IMR-90 (cell line): Measurements from ENCODE around the gene KCNIP1. TPM values are rescaled to one million over a fixed set of nuclear protein-coding genes. Genes with fewer than 3 reads are reported as not detected.

Source experiments
- ATAC-seq: fragments of 200-7000 bp; cut with Tn5 transposase; 2 replicates; pipeline ENCODE4 v1.9.1; 2020; ENCODE audit warnings: low read depth, mild to moderate bottlenecking, moderate library complexity
- BruUV-seq: library from RNA; stranded (reverse); fragments of 400-500 nt; replicated peaks from 2 replicates; lab custom pipeline; 2021; lab: Mats Ljungman, UMichigan
- CTCF ChIA-PET: fragments of 300-600 bp; formaldehyde crosslinking; extraction: SDS; loops from one replicate; lab custom pipeline; 2021; ENCODE audit warnings: antibody characterized with exemption; lab: Yijun Ruan, JAX
- POLR2A ChIA-PET: fragments of 300-600 bp; sonication (Branson Sonifier 250); formaldehyde crosslinking; loops from one replicate; lab custom pipeline; 2022; ENCODE audit warnings: antibody characterized with exemption; ENCODE audit not compliant: unreplicated experiment; lab: Charles Lee
- DNase-seq: peaks from one replicate; pipeline ENCODE4 v3.0.0; 2013
- H2AFZ ChIP-seq: replicated peaks from 2 replicates; pipeline ENCODE3; 2013; ENCODE audit warnings: low read length, mild to moderate bottlenecking; ENCODE audit not compliant: poor library complexity
- H2AK5ac ChIP-seq: 2 replicates; pipeline ENCODE4 v1.6.1; 2013; ENCODE audit warnings: low read depth, low read length, inconsistent platforms
- H2AK9ac ChIP-seq: replicated peaks from 2 replicates; pipeline ENCODE3; 2013; ENCODE audit warnings: mild to moderate bottlenecking, low read depth, low read length, moderate library complexity; ENCODE audit not compliant: poor library complexity
- H2BK120ac ChIP-seq: 2 replicates; pipeline ENCODE4 v1.6.1; 2013; ENCODE audit warnings: low read depth, low read length, inconsistent platforms
- H2BK15ac ChIP-seq: 3 replicates; pipeline ENCODE4 v1.6.1; 2013; ENCODE audit warnings: low read depth, low read length, inconsistent platforms
- H2BK20ac ChIP-seq: 2 replicates; pipeline ENCODE4 v1.6.1; 2013; ENCODE audit warnings: low read depth, mild to moderate bottlenecking, inconsistent platforms, low read length, moderate library complexity
- H2BK5ac ChIP-seq: 2 replicates; pipeline ENCODE4 v1.6.1; 2013; ENCODE audit warnings: mild to moderate bottlenecking, low read depth, low read length, inconsistent platforms; ENCODE audit not compliant: poor library complexity, severe bottlenecking
- H3K14ac ChIP-seq: replicated peaks from 2 replicates; pipeline ENCODE4 v1.6.1; 2013; ENCODE audit warnings: low read depth, low read length, inconsistent platforms
- H3K18ac ChIP-seq: 2 replicates; pipeline ENCODE4 v1.6.1; 2013; ENCODE audit warnings: low read depth, low read length, control low read depth
- H3K23ac ChIP-seq: 2 replicates; pipeline ENCODE4 v1.6.1; 2013; ENCODE audit warnings: low read depth, low read length, inconsistent platforms
- H3K27ac ChIP-seq: 2 replicates; pipeline ENCODE4 v1.5.1; 2013; ENCODE audit warnings: mild to moderate bottlenecking, control low read depth, low read length; ENCODE audit not compliant: insufficient read depth
- H3K27me3 ChIP-seq: 2 replicates; pipeline ENCODE4 v1.6.1; 2013; ENCODE audit warnings: low read length; ENCODE audit not compliant: control insufficient read depth, insufficient read depth
- H3K36me3 ChIP-seq: 2 replicates; pipeline ENCODE4 v1.6.1; 2013; ENCODE audit warnings: low read length, mixed read lengths; ENCODE audit not compliant: control insufficient read depth, insufficient read depth
- H3K4ac ChIP-seq: 2 replicates; pipeline ENCODE4 v1.6.1; 2013; ENCODE audit warnings: low read depth, low read length, inconsistent platforms
- H3K4me1 ChIP-seq: 2 replicates; pipeline ENCODE4 v1.6.1; 2013; ENCODE audit warnings: low read length, mixed read lengths; ENCODE audit not compliant: control insufficient read depth, insufficient read depth
- H3K4me2 ChIP-seq: 2 replicates; pipeline ENCODE4 v1.6.1; 2013; ENCODE audit warnings: low read depth, mild to moderate bottlenecking, control low read depth, low read length, moderate library complexity
- H3K4me3 ChIP-seq: 2 replicates; pipeline ENCODE4 v1.5.1; 2013; ENCODE audit warnings: low read depth, mild to moderate bottlenecking, control low read depth, low read length, moderate library complexity; ENCODE audit not compliant: insufficient read depth
- H3K56ac ChIP-seq: 2 replicates; pipeline ENCODE4 v1.6.1; 2013; ENCODE audit warnings: low read length, inconsistent platforms; ENCODE audit not compliant: insufficient read depth; ENCODE audit errors: extremely low read depth
- H3K79me1 ChIP-seq, 2 experiments: 2 replicates each; pipeline ENCODE4 v1.6.1; 2013; ENCODE audit warnings: low read length in 2 of 2, inconsistent platforms in 1 of 2, low read depth in 1 of 2
- H3K9ac ChIP-seq: 2 replicates; pipeline ENCODE4 v1.6.1; 2013; ENCODE audit warnings: low read depth, low read length, control low read depth
- H3K9me1 ChIP-seq: 2 replicates; pipeline ENCODE4 v1.6.1; 2013; ENCODE audit warnings: low read length, inconsistent platforms; ENCODE audit not compliant: insufficient read depth
- H3K9me3 ChIP-seq: 2 replicates; pipeline ENCODE4 v1.6.1; 2013; ENCODE audit warnings: low read length; ENCODE audit not compliant: control insufficient read depth, insufficient read depth
- H4K20me1 ChIP-seq: 2 replicates; pipeline ENCODE4 v1.6.1; 2013; ENCODE audit warnings: low read length, inconsistent platforms; ENCODE audit not compliant: insufficient read depth
- H4K5ac ChIP-seq: 2 replicates; pipeline ENCODE4 v1.6.1; 2013; ENCODE audit warnings: mild to moderate bottlenecking, low read depth, low read length, control low read depth
- H4K8ac ChIP-seq, 2 experiments: 2 replicates each; pipeline ENCODE4 v1.6.1; 2013; ENCODE audit warnings: low read depth in 2 of 2, low read length in 2 of 2, control low read depth in 1 of 2, inconsistent platforms in 1 of 2
- H4K91ac ChIP-seq: 2 replicates; pipeline ENCODE4 v1.6.1; 2013; ENCODE audit warnings: low read depth, low read length, inconsistent platforms; ENCODE audit not compliant: insufficient read depth
- BHLHE40 ChIP-seq: fragments of 150-350 bp; IDR thresholded peaks from 2 replicates; pipeline ENCODE4 v1.6.1; 2016; ENCODE audit warnings: mild to moderate bottlenecking, low read depth, low read length
- CEBPB ChIP-seq: IDR thresholded peaks from 2 replicates; pipeline ENCODE4 v1.6.1; 2012; ENCODE audit warnings: low read depth, low read length, improper control_type of control experiment
- MAFK ChIP-seq: IDR thresholded peaks from 2 replicates; pipeline ENCODE4 v1.6.1; 2012; ENCODE audit warnings: low read depth, low read length, improper control_type of control experiment
- MAZ ChIP-seq: IDR thresholded peaks from 2 replicates; pipeline ENCODE4 v1.6.1; 2012; ENCODE audit warnings: low read depth, mild to moderate bottlenecking, low read length, improper control_type of control experiment, moderate library complexity, borderline replicate concordance
- MXI1 ChIP-seq: IDR thresholded peaks from 2 replicates; pipeline ENCODE4 v1.6.1; 2012; ENCODE audit warnings: low read depth, mild to moderate bottlenecking, low read length, moderate library complexity, borderline replicate concordance
- NFE2L2 ChIP-seq: fragments of 150-350 bp; IDR thresholded peaks from 2 replicates; pipeline ENCODE4 v1.6.1; 2016; ENCODE audit warnings: low read depth, mild to moderate bottlenecking, low read length
- POLR2A ChIP-seq: IDR thresholded peaks from 2 replicates; pipeline ENCODE4 v1.6.1; 2012; ENCODE audit warnings: mild to moderate bottlenecking, low read depth, low read length
- RCOR1 ChIP-seq: IDR thresholded peaks from 2 replicates; pipeline ENCODE4 v1.6.1; 2012; ENCODE audit warnings: mild to moderate bottlenecking, low read length, improper control_type of control experiment; ENCODE audit not compliant: insufficient replicate concordance
- RFX5 ChIP-seq: IDR thresholded peaks from 2 replicates; pipeline ENCODE4 v1.8.0; 2012; ENCODE audit warnings: low read depth, mild to moderate bottlenecking, low read length, moderate library complexity
- SMC3 ChIP-seq: fragments of 150-350 bp; IDR thresholded peaks from 2 replicates; pipeline ENCODE4 v1.6.1; 2016; ENCODE audit warnings: low read depth, mild to moderate bottlenecking, antibody characterized with exemption, low read length, moderate library complexity
- WGBS, 2 experiments: methylation state at CpG; one replicate each; pipeline versions ENCODE4 v1.1.5 to v1.1.7; 2013; ENCODE audit warnings: missing lambda C conversion rate in 2 of 2; ENCODE audit not compliant: insufficient read length in 1 of 2; ENCODE audit errors: extremely low coverage in 2 of 2; 5-methylcytosine and 5-hydroxymethylcytosine counted together
- dilution Hi-C: fragments of 300-500 bp; cut with HindIII; formaldehyde crosslinking; loops from one replicate; pipeline ENCODE4 v1.14.3; 2018; ENCODE audit warnings: low sequenced_read_pairs; ENCODE audit not compliant: unreplicated experiment
- in situ Hi-C: fragments of 300-500 bp; cut with MboI; formaldehyde crosslinking; loops from 3 replicates; pipeline ENCODE4 v1.14.3; 2019; ENCODE audit warnings: low sequenced_read_pairs, inconsistent platforms, mixed read lengths
- intact Hi-C: fragments of 100-400 bp; cut with micrococcal nuclease; formaldehyde crosslinking; loops from 2 replicates; pipeline ENCODE4 v1.10.0; 2022
- polyA plus RNA-seq, 3 experiments: library from polyadenylated mRNA; depleted of rRNA; stranded (reverse); fragments of >200 nt; gene quantifications; 2 replicates each; pipeline ENCODE4 v1.2.3, GENCODE V29; 2012; ENCODE audit warnings: low replicate concordance in 1 of 3
- total RNA-seq: library from RNA; depleted of rRNA; stranded (reverse); fragments of >200 nt; gene quantifications from 2 replicates; pipeline ENCODE4 v1.2.3, GENCODE V29; 2012
- TF ChIP-seq, protein P1 (sequence below): conservative IDR thresholded peaks from 2 replicates; pipeline ENCODE4 v1.5.1; 2012; ENCODE audit warnings: mild to moderate bottlenecking, low read depth, low read length, improper control_type of control experiment

The KCNIP1 gene
- total and polyA plus RNA-seq, 2 of the 4 experiments (the other 2 are of a cell fraction): not detected

DNA sequence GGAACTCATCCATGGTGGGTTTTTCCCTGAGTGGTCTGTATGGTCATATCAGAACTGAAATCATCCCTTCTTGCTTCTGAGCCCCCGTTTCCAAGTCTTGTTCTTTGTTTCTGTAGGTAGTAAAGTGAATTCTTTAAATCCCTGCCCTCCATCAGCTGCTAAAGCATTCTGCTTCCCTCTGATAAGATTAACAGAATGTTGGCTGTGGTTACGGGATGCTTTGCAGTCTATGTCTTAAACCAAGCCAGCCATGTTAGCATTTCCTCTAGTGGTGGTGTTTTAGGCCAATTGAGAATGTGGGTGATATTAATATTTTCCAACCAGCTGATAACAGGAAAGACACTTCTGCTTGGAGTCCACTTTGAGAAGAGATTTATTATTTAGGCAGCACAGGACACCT is 22.0 kb upstream of the KCNIP1 start:
- no peaks in the 10 kb centered on the region for H4K20me1 ChIP-seq
- H3K4me3 ChIP-seq: no peak overlapping the region
- no peak overlapping the region for H3K9ac ChIP-seq
- H2AFZ ChIP-seq: no peak overlapping the region
- no peak overlapping the region for H4K91ac ChIP-seq
- H2BK5ac ChIP-seq: no peak overlapping the region
- H3K18ac ChIP-seq: no peak overlapping the region
- H3K23ac ChIP-seq: no peak overlapping the region
- no peaks in the 10 kb centered on the region for H3K9me3 ChIP-seq
- intact Hi-C loops (no loop called here), in situ Hi-C loops (no loop called here), dilution Hi-C loops (no loop called here)
- H4K5ac ChIP-seq: no peak overlapping the region
- H3K14ac ChIP-seq: no peak overlapping the region
- no TSS peak for BruUV-seq
- H2AK9ac ChIP-seq: no peak overlapping the region
- H3K9me1 ChIP-seq: no peaks in the 10 kb centered on the region
- H2BK15ac ChIP-seq: no peak overlapping the region
- CTCF ChIA-PET: no interaction called here
- WGBS, 2 experiments: no CpG with 5 or more reads among the region's 2 CpGs
- no peaks in the 10 kb centered on the region for H3K36me3 ChIP-seq
- H3K4me1 ChIP-seq: no peaks in the 10 kb centered on the region
- no peak overlapping the region for H3K56ac ChIP-seq
- H3K79me1 ChIP-seq: no peaks in the 10 kb centered on the region
- H3K27ac ChIP-seq: no peak overlapping the region
- POLR2A ChIA-PET: no interaction called here
- H3K4me2 ChIP-seq: no peak overlapping the region
- H3K4ac ChIP-seq: no peak overlapping the region
- no peaks in the 10 kb centered on the region for H3K27me3 ChIP-seq
- no peak overlapping the region for H2BK20ac ChIP-seq
- no peak overlapping the region for H4K8ac ChIP-seq
- DNase-seq (no peak), ATAC-seq (no peak)
- no peak overlapping the region for H2AK5ac ChIP-seq
- no peak for TF ChIP-seq RCOR1
- TF ChIP-seq SMC3: no peak
- no peak for TF ChIP-seq MAFK
- TF ChIP-seq BHLHE40: no peak
- no peak for TF ChIP-seq NFE2L2
- TF ChIP-seq, protein P1, sequence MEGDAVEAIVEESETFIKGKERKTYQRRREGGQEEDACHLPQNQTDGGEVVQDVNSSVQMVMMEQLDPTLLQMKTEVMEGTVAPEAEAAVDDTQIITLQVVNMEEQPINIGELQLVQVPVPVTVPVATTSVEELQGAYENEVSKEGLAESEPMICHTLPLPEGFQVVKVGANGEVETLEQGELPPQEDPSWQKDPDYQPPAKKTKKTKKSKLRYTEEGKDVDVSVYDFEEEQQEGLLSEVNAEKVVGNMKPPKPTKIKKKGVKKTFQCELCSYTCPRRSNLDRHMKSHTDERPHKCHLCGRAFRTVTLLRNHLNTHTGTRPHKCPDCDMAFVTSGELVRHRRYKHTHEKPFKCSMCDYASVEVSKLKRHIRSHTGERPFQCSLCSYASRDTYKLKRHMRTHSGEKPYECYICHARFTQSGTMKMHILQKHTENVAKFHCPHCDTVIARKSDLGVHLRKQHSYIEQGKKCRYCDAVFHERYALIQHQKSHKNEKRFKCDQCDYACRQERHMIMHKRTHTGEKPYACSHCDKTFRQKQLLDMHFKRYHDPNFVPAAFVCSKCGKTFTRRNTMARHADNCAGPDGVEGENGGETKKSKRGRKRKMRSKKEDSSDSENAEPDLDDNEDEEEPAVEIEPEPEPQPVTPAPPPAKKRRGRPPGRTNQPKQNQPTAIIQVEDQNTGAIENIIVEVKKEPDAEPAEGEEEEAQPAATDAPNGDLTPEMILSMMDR: no peak
- TF ChIP-seq MXI1: no peak
- no peak for TF ChIP-seq MAZ
- TF ChIP-seq POLR2A: no peak
- TF ChIP-seq RFX5: no peak
- no peak for TF ChIP-seq CEBPB
- no peak overlapping the region for H2BK120ac ChIP-seq
